HEK293 (cell line): ENCODE data around the gene HDLBP.

Experiments
- CTCF ChIA-PET: fragments of 350-600 bp; formaldehyde crosslinking; extraction: SDS; loops from one replicate; lab custom pipeline; 2021; ENCODE audit warnings: antibody characterized with exemption; lab: Yijun Ruan, JAX
- POLR2A ChIA-PET: fragments of 300-600 bp; formaldehyde crosslinking; extraction: SDS; loops from one replicate; lab custom pipeline; 2020; ENCODE audit warnings: antibody characterized with exemption, inconsistent platforms; lab: Yijun Ruan, JAX
- H3K27ac ChIP-seq: fragments of 200-500 bp; sonication (Bioruptor generic); 2 replicates; pipeline ENCODE4 v1.5.1; 2014; ENCODE audit warnings: low read depth, low read length, control low read depth, inconsistent platforms; ENCODE audit errors: extremely low read depth
- H3K36me3 ChIP-seq, 2 experiments: fragments of 200-500 bp in 1 of 2; sonication (Bioruptor generic) in 1 of 2; 1 replicate in 1 of 2; 2 replicates in 1 of 2; pipeline ENCODE4 v1.5.1; 2014 to 2017; ENCODE audit warnings: inconsistent platforms in 2 of 2, low read length in 2 of 2; ENCODE audit not compliant: control insufficient read depth in 2 of 2, insufficient read depth in 1 of 2
- H3K4me1 ChIP-seq: fragments of 200-500 bp; sonication (Bioruptor generic); 2 replicates; pipeline ENCODE4 v1.5.1; 2014; ENCODE audit warnings: mild to moderate bottlenecking, low read length, inconsistent platforms; ENCODE audit not compliant: control insufficient read depth, insufficient read depth
- H3K4me3 ChIP-seq: 2 replicates; pipeline ENCODE4 v1.5.1; 2011; ENCODE audit warnings: low read depth, mild to moderate bottlenecking, control low read depth, low read length, moderate library complexity
- H3K9me3 ChIP-seq: fragments of 200-500 bp; sonication (Bioruptor generic); 2 replicates; pipeline ENCODE4 v1.5.1; 2014; ENCODE audit warnings: low read depth, low read length, inconsistent platforms; ENCODE audit not compliant: control insufficient read depth, insufficient read depth
- FEZF1 ChIP-seq: fragments of 450-650 bp; formaldehyde crosslinking; IDR thresholded peaks from 2 replicates; pipeline ENCODE4 v1.5.1; 2016; ENCODE audit warnings: missing biosample characterization, missing genetic modification characterization
- KLF1 ChIP-seq: fragments of 450-650 bp; formaldehyde crosslinking; IDR thresholded peaks from 2 replicates; pipeline ENCODE4 v1.5.1; 2016; ENCODE audit warnings: missing biosample characterization, missing genetic modification characterization
- KLF8 ChIP-seq: fragments of 450-650 bp; formaldehyde crosslinking; IDR thresholded peaks from 2 replicates; pipeline ENCODE4 v1.5.1; 2016; ENCODE audit warnings: missing biosample characterization, missing genetic modification characterization
- MEIS1 ChIP-seq: sonication (generic); formaldehyde crosslinking; IDR thresholded peaks from 2 replicates; pipeline ENCODE4 v1.8.1; 2022; ENCODE audit warnings: missing genetic modification reagents, mild to moderate bottlenecking, borderline replicate concordance
- MYNN ChIP-seq: fragments of 450-650 bp; formaldehyde crosslinking; IDR thresholded peaks from 2 replicates; pipeline ENCODE4 v1.5.1; 2016; ENCODE audit warnings: missing biosample characterization, missing genetic modification characterization, borderline replicate concordance
- SP2 ChIP-seq: fragments of 450-650 bp; formaldehyde crosslinking; IDR thresholded peaks from 2 replicates; pipeline ENCODE4 v1.5.1; 2016; ENCODE audit warnings: missing biosample characterization, missing genetic modification characterization
- YY2 ChIP-seq: fragments of 450-650 bp; formaldehyde crosslinking; IDR thresholded peaks from 2 replicates; pipeline ENCODE4 v1.5.1; 2016; ENCODE audit warnings: missing biosample characterization, missing genetic modification characterization
- ZBTB7A ChIP-seq: fragments of 450-650 bp; formaldehyde crosslinking; IDR thresholded peaks from 2 replicates; pipeline ENCODE4 v1.5.1; 2016; ENCODE audit warnings: low read depth, missing biosample characterization, missing genetic modification characterization
- ZNF16 ChIP-seq: fragments of 450-650 bp; formaldehyde crosslinking; IDR thresholded peaks from 2 replicates; pipeline ENCODE4 v1.5.1; 2016; ENCODE audit warnings: low read depth, missing biosample characterization, missing genetic modification characterization
- ZNF175 ChIP-seq: fragments of 450-650 bp; formaldehyde crosslinking; IDR thresholded peaks from 2 replicates; pipeline ENCODE4 v1.5.1; 2016; ENCODE audit warnings: missing biosample characterization, missing genetic modification characterization
- ZNF341 ChIP-seq: fragments of 450-650 bp; formaldehyde crosslinking; IDR thresholded peaks from 2 replicates; pipeline ENCODE4; 2016; ENCODE audit warnings: low read depth, missing biosample characterization, missing genetic modification characterization
- ZNF510 ChIP-seq: fragments of 450-650 bp; formaldehyde crosslinking; IDR thresholded peaks from 2 replicates; pipeline ENCODE4 v1.5.1; 2018; ENCODE audit warnings: mild to moderate bottlenecking, missing genetic modification characterization, missing biosample characterization; ENCODE audit not compliant: insufficient replicate concordance
- ZNF555 ChIP-seq: fragments of 450-650 bp; formaldehyde crosslinking; conservative IDR thresholded peaks from 2 replicates; pipeline ENCODE4 v1.5.1; 2017; ENCODE audit warnings: missing biosample characterization, mild to moderate bottlenecking, missing genetic modification characterization, inconsistent platforms
- ZNF571 ChIP-seq: fragments of 450-650 bp; formaldehyde crosslinking; IDR thresholded peaks from 2 replicates; pipeline ENCODE4 v1.5.0; 2017; ENCODE audit warnings: missing biosample characterization, missing genetic modification characterization
- ZNF670 ChIP-seq: fragments of 450-650 bp; formaldehyde crosslinking; IDR thresholded peaks from 2 replicates; pipeline ENCODE4 v1.5.1; 2016; ENCODE audit warnings: missing biosample characterization, missing genetic modification characterization, low read depth
- ZNF792 ChIP-seq: fragments of 450-650 bp; formaldehyde crosslinking; IDR thresholded peaks from 2 replicates; pipeline ENCODE4 v1.5.1; 2016; ENCODE audit warnings: missing biosample characterization, missing genetic modification characterization
- ZNF843 ChIP-seq: fragments of 450-650 bp; formaldehyde crosslinking; IDR thresholded peaks from 2 replicates; pipeline ENCODE4 v1.5.1; 2016; ENCODE audit warnings: missing biosample characterization, missing genetic modification characterization
- TF ChIP-seq, protein P1 (sequence below): fragments of 450-650 bp; formaldehyde crosslinking; IDR thresholded peaks from 2 replicates; pipeline ENCODE4; 2016; ENCODE audit warnings: missing biosample characterization, missing genetic modification characterization
- TF ChIP-seq, protein P2 (sequence below): fragments of 450-650 bp; formaldehyde crosslinking; IDR thresholded peaks from 2 replicates; pipeline ENCODE4 v1.5.1; 2016; ENCODE audit warnings: missing biosample characterization, missing genetic modification characterization
- TF ChIP-seq, protein P3 (sequence below): fragments of 450-650 bp; formaldehyde crosslinking; IDR thresholded peaks from 2 replicates; pipeline ENCODE4 v1.5.1; 2017; ENCODE audit warnings: missing biosample characterization, missing genetic modification characterization
- TF ChIP-seq, protein P4 (sequence below): fragments of 450-650 bp; formaldehyde crosslinking; IDR thresholded peaks from 2 replicates; pipeline ENCODE4 v1.5.0; 2017; ENCODE audit warnings: missing biosample characterization, missing genetic modification characterization, borderline replicate concordance
- TF ChIP-seq, protein P5 (sequence below): fragments of 450-650 bp; formaldehyde crosslinking; IDR thresholded peaks from 2 replicates; pipeline ENCODE4 v1.5.1; 2016; ENCODE audit warnings: missing biosample characterization, missing genetic modification characterization

HDLBP gene

DNA sequence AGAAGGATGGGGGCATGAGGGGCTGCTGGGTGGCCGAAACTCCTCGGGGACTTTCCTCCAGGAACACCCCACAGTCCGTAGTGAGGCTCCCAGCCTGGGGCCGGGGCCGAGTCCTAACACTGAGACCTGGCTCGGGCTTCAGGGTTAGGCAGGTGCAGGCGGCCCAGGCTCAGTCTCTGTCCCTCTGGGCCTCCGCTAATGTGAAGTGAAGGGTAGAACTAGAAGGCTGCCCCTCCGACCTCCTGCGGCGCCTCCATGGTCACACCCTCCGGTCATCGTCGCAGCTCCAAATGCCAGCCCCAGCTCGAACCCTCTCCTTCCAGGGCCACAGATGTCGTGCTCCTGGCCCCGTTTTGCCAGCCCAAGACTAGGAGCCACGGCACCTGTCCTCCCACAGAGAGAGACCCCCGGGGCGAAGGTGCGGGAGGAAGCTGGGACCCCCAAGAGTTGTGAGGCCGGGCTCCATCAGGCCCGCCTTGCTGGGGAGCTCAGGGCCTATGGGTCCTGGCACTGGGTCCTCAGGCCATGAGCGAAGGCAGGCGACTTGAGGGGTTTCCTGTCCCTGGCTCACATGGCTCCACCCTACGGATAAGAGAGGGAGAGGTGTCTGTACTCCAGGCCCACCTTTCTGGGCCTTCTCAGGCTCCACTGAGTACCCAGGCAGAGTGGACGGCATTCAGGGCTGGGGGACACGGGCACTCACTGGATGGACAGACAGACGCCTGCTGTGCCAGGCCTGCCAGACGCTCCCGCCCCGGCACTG is 126.2 kb downstream of the HDLBP start:
- H3K9me3 ChIP-seq = no peaks in the 10 kb centered on the region
- CTCF ChIA-PET = no interaction called here
- POLR2A ChIA-PET = no interaction called here
- no peak overlapping the region for H3K4me3 ChIP-seq
- TF ChIP-seq ZNF510 (tag by site-specific recombination) = no peak
- TF ChIP-seq ZNF16 (tag by site-specific recombination) = no peak
- TF ChIP-seq FEZF1 = no peak
- no peak for TF ChIP-seq KLF8 (tag by site-specific recombination)
- TF ChIP-seq ZNF792 = no peak
- TF ChIP-seq, protein P1, sequence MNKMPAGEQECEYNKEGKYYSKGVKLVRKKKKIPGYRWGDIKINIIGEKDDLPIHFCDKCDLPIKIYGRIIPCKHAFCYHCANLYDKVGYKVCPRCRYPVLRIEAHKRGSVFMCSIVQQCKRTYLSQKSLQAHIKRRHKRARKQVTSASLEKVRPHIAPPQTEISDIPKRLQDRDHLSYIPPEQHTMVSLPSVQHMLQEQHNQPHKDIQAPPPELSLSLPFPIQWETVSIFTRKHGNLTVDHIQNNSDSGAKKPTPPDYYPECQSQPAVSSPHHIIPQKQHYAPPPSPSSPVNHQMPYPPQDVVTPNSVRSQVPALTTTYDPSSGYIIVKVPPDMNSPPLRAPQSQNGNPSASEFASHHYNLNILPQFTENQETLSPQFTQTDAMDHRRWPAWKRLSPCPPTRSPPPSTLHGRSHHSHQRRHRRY (tag by site-specific recombination) = no peak
- TF ChIP-seq MYNN (tag by site-specific recombination) = no peak
- TF ChIP-seq, protein P2, sequence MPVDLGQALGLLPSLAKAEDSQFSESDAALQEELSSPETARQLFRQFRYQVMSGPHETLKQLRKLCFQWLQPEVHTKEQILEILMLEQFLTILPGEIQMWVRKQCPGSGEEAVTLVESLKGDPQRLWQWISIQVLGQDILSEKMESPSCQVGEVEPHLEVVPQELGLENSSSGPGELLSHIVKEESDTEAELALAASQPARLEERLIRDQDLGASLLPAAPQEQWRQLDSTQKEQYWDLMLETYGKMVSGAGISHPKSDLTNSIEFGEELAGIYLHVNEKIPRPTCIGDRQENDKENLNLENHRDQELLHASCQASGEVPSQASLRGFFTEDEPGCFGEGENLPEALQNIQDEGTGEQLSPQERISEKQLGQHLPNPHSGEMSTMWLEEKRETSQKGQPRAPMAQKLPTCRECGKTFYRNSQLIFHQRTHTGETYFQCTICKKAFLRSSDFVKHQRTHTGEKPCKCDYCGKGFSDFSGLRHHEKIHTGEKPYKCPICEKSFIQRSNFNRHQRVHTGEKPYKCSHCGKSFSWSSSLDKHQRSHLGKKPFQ = no peak
- TF ChIP-seq ZNF670 (tag by site-specific recombination) = no peak
- no peak for TF ChIP-seq MEIS1 (CRISPR knock-in tag)
- no peak for TF ChIP-seq YY2 (tag by site-specific recombination)
- TF ChIP-seq, protein P3, sequence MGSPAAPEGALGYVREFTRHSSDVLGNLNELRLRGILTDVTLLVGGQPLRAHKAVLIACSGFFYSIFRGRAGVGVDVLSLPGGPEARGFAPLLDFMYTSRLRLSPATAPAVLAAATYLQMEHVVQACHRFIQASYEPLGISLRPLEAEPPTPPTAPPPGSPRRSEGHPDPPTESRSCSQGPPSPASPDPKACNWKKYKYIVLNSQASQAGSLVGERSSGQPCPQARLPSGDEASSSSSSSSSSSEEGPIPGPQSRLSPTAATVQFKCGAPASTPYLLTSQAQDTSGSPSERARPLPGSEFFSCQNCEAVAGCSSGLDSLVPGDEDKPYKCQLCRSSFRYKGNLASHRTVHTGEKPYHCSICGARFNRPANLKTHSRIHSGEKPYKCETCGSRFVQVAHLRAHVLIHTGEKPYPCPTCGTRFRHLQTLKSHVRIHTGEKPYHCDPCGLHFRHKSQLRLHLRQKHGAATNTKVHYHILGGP = no peak
- TF ChIP-seq ZNF571 (tag by site-specific recombination) = no peak
- no peak for TF ChIP-seq ZNF175
- TF ChIP-seq ZBTB7A (tag by site-specific recombination) = no peak
- TF ChIP-seq ZNF843 (tag by site-specific recombination) = no peak
- H3K36me3 ChIP-seq = no peaks in the 10 kb centered on the region; a peak in 1 of 3 replicates
- no peaks in the 10 kb centered on the region for H3K4me1 ChIP-seq
- H3K27ac ChIP-seq = no peak overlapping the region

DNA sequence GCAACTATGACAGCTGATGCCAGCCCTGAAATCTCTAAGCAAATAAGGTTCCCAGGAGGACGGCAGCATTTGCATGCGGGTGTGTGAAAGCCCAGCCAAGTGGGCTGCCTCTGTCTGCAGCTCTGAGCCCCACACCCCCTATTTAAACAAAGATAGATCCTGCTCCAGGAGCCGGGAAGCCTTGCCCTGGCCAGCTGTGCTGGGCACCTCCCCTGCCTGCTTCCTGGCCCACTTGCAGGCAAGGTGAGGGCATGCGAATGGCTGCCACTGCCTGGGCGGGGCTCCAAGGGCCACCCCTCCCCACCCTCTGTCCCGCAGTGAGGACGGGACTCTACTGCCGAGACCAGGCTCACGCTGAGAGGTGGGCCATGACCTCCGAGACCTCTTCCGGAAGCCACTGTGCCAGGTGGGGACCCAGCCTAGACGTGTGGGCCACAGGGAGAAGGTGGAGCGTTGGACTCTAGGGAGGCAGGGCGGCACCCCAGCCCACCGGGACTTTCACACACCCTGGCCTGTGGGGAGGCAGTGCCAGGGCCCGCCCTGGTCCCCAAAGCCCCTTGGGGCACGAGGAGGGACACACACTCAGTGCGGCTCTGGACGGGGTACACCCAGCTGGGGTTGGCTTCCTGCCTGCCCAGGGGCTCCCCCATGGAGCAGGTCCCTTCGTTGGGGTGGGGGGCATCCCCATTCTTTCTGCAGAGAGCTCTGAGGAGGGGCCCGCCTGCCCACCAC is 126.9 kb downstream of the HDLBP start, which contains the start of gene ANO7:
Gene ANO7, plus strand, starts transcription at position 317 of the 732 bp plus-strand sequence. CDS start 1,387 bp downstream, outside the sequence.
- Histone ChIP-seq H3K4me3 (no peak within 1 kb of the TSS), H3K4me1 (no peaks in the 10 kb centered on the region), H3K27ac (no peak within 1 kb of the TSS), H3K9me3 (no peaks in the 10 kb centered on the region), H3K36me3 (peaks cover 0 to 2% of the 10 kb centered on the region in 2 experiments; a peak in 2 of 3 replicates)
- TF ChIP-seq, protein P4, sequence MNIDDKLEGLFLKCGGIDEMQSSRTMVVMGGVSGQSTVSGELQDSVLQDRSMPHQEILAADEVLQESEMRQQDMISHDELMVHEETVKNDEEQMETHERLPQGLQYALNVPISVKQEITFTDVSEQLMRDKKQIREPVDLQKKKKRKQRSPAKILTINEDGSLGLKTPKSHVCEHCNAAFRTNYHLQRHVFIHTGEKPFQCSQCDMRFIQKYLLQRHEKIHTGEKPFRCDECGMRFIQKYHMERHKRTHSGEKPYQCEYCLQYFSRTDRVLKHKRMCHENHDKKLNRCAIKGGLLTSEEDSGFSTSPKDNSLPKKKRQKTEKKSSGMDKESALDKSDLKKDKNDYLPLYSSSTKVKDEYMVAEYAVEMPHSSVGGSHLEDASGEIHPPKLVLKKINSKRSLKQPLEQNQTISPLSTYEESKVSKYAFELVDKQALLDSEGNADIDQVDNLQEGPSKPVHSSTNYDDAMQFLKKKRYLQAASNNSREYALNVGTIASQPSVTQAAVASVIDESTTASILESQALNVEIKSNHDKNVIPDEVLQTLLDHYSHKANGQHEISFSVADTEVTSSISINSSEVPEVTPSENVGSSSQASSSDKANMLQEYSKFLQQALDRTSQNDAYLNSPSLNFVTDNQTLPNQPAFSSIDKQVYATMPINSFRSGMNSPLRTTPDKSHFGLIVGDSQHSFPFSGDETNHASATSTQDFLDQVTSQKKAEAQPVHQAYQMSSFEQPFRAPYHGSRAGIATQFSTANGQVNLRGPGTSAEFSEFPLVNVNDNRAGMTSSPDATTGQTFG (tag by site-specific recombination) = no peak
- TF ChIP-seq KLF1 (tag by site-specific recombination) (peak; percentile 81), SP2 (tag by site-specific recombination) (0 out of 2 replicates have a peak, but pooled peaks have one; percentile 18), ZNF341 (tag by site-specific recombination) (peak; percentile 80), ZNF555 (tag by site-specific recombination) (no peak)
- TF ChIP-seq, protein P5, sequence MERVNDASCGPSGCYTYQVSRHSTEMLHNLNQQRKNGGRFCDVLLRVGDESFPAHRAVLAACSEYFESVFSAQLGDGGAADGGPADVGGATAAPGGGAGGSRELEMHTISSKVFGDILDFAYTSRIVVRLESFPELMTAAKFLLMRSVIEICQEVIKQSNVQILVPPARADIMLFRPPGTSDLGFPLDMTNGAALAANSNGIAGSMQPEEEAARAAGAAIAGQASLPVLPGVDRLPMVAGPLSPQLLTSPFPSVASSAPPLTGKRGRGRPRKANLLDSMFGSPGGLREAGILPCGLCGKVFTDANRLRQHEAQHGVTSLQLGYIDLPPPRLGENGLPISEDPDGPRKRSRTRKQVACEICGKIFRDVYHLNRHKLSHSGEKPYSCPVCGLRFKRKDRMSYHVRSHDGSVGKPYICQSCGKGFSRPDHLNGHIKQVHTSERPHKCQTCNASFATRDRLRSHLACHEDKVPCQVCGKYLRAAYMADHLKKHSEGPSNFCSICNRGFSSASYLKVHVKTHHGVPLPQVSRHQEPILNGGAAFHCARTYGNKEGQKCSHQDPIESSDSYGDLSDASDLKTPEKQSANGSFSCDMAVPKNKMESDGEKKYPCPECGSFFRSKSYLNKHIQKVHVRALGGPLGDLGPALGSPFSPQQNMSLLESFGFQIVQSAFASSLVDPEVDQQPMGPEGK (tag by site-specific recombination) = no peak
- ChIA-PET CTCF (no interaction called here), POLR2A (no interaction called here)
